H9 (cell line): ENCODE results near the gene ABCD1. TPM values are rescaled to one million over a fixed set of nuclear protein-coding genes. Genes with fewer than 3 reads are reported as not detected.
A peak's percentile ranks its signal among the peaks of the same experiment; 100 is the strongest.

ENCODE experiments used
- DNase-seq: peaks from one replicate; pipeline ENCODE4 v3.0.0-alpha.2; 2017
- H2AFZ ChIP-seq: one replicate; pipeline ENCODE4 v1.6.1; 2013; ENCODE audit warnings: mild to moderate bottlenecking, low read length, control low read depth, moderate library complexity
- H2AK5ac ChIP-seq: 2 replicates; pipeline ENCODE4 v1.6.1; 2013; ENCODE audit warnings: low read length, control low read depth, mixed read lengths; ENCODE audit not compliant: insufficient read length
- H2BK120ac ChIP-seq: one replicate; pipeline ENCODE4 v1.6.1; 2013; ENCODE audit warnings: low read depth, mild to moderate bottlenecking, low read length, control low read depth, inconsistent platforms; ENCODE audit not compliant: poor library complexity, severe bottlenecking
- H2BK12ac ChIP-seq: 2 replicates; pipeline ENCODE4 v1.6.1; 2013; ENCODE audit warnings: low read length, control low read depth, mixed read lengths, low read depth; ENCODE audit not compliant: insufficient read length
- H2BK15ac ChIP-seq: 2 replicates; pipeline ENCODE4 v1.6.1; 2013; ENCODE audit warnings: low read depth, low read length, control low read depth
- H2BK20ac ChIP-seq: one replicate; pipeline ENCODE4 v1.6.1; 2013; ENCODE audit warnings: low read depth, mild to moderate bottlenecking, low read length, control low read depth, inconsistent platforms; ENCODE audit not compliant: poor library complexity, severe bottlenecking
- H2BK5ac ChIP-seq: 2 replicates; pipeline ENCODE4 v1.6.1; 2013; ENCODE audit warnings: low read length, control low read depth, mixed read lengths; ENCODE audit not compliant: insufficient read length
- H3K14ac ChIP-seq: 2 replicates; pipeline ENCODE4 v1.6.1; 2013; ENCODE audit warnings: low read length, control low read depth; ENCODE audit not compliant: insufficient read depth
- H3K18ac ChIP-seq: 2 replicates; pipeline ENCODE4 v1.6.1; 2013; ENCODE audit warnings: low read depth, mild to moderate bottlenecking, mixed read lengths, low read length, control low read depth; ENCODE audit not compliant: insufficient read length
- H3K23ac ChIP-seq: 2 replicates; pipeline ENCODE4 v1.6.1; 2013; ENCODE audit warnings: low read length, control low read depth, mixed read lengths, low read depth; ENCODE audit not compliant: insufficient read length
- H3K23me2 ChIP-seq: 2 replicates; pipeline ENCODE4 v1.6.1; 2013; ENCODE audit warnings: low read depth, mild to moderate bottlenecking, mixed read lengths, low read length, control low read depth; ENCODE audit not compliant: insufficient read length, poor library complexity, severe bottlenecking
- H3K27ac ChIP-seq: 2 replicates; pipeline ENCODE4 v1.5.1; 2013; ENCODE audit warnings: low read length, control low read depth, mixed read lengths, low read depth; ENCODE audit not compliant: insufficient read length
- H3K27me3 ChIP-seq: 2 replicates; pipeline ENCODE4 v1.6.1; 2013; ENCODE audit warnings: low read length, control low read depth, inconsistent platforms; ENCODE audit not compliant: insufficient read depth
- H3K4ac ChIP-seq: 2 replicates; pipeline ENCODE4 v1.6.1; 2013; ENCODE audit warnings: low read depth, mild to moderate bottlenecking, control low read depth, inconsistent platforms, low read length, moderate library complexity
- H3K4me1 ChIP-seq: 2 replicates; pipeline ENCODE4 v1.6.1; 2013; ENCODE audit warnings: low read length, control low read depth, inconsistent platforms; ENCODE audit not compliant: insufficient read depth
- H3K4me2 ChIP-seq: 2 replicates; pipeline ENCODE4 v1.6.1; 2013; ENCODE audit warnings: low read length, control low read depth, mixed read lengths; ENCODE audit not compliant: insufficient read length, insufficient read depth
- H3K56ac ChIP-seq: 2 replicates; pipeline ENCODE4 v1.6.1; 2013; ENCODE audit warnings: low read depth, mild to moderate bottlenecking, mixed read lengths, low read length, control low read depth; ENCODE audit not compliant: insufficient read length
- H3K79me1 ChIP-seq: 2 replicates; pipeline ENCODE4 v1.6.1; 2013; ENCODE audit warnings: low read depth, mild to moderate bottlenecking, moderate library complexity, low read length, control low read depth, inconsistent platforms; ENCODE audit not compliant: insufficient read depth, poor library complexity, severe bottlenecking
- H3K79me2 ChIP-seq: 2 replicates; pipeline ENCODE4 v1.6.1; 2013; ENCODE audit warnings: low read length, control low read depth, inconsistent platforms; ENCODE audit not compliant: insufficient read depth
- H3K9ac ChIP-seq: 2 replicates; pipeline ENCODE4 v1.6.1; 2013; ENCODE audit warnings: low read length, control low read depth, mixed read lengths; ENCODE audit not compliant: insufficient read length; ENCODE audit errors: extremely low read depth
- H3K9me3 ChIP-seq: one replicate; pipeline ENCODE4 v1.6.1; 2013; ENCODE audit warnings: low read depth, low read length, inconsistent platforms; ENCODE audit not compliant: control insufficient read depth
- H3T11ph ChIP-seq: one replicate; pipeline ENCODE4 v1.6.1; 2013; ENCODE audit warnings: mild to moderate bottlenecking, low read length, control low read depth, inconsistent platforms
- H4K20me1 ChIP-seq: one replicate; pipeline ENCODE4 v1.6.1; 2013; ENCODE audit not compliant: control insufficient read depth, insufficient read length, insufficient read depth
- H4K5ac ChIP-seq: 2 replicates; pipeline ENCODE4 v1.6.1; 2013; ENCODE audit warnings: low read depth, mild to moderate bottlenecking, mixed read lengths, low read length, control low read depth; ENCODE audit not compliant: insufficient read length
- H4K8ac ChIP-seq: replicated peaks from 2 replicates; pipeline ENCODE4 v1.6.1; 2013; ENCODE audit warnings: low read length, control low read depth, mixed read lengths, low read depth; ENCODE audit not compliant: insufficient read length
- H4K91ac ChIP-seq: 2 replicates; pipeline ENCODE4 v1.6.1; 2013; ENCODE audit warnings: low read depth, mild to moderate bottlenecking, moderate library complexity, mixed read lengths, low read length, control low read depth; ENCODE audit not compliant: insufficient read length
- H3K27ac Mint-ChIP-seq, 3 experiments: 2 replicates in 2 of 3; 3 replicates in 1 of 3; pipeline ENCODE4 v1.8.0; 2020 to 2021; ENCODE audit warnings: mixed read lengths in 3 of 3, mild to moderate bottlenecking in 1 of 3, moderate library complexity in 1 of 3
- H3K27me3 Mint-ChIP-seq: 2 replicates; pipeline ENCODE4 v1.8.0; 2021; ENCODE audit warnings: low read depth, mild to moderate bottlenecking, moderate library complexity, mixed read lengths
- H3K36me3 Mint-ChIP-seq, 3 experiments: 2 replicates in 2 of 3; 3 replicates in 1 of 3; pipeline ENCODE4 v1.8.0; 2020 to 2021; ENCODE audit warnings: low read depth in 3 of 3, mixed read lengths in 3 of 3; ENCODE audit not compliant: insufficient read depth in 1 of 3
- H3K4me1 Mint-ChIP-seq, 2 experiments: 2 replicates each; pipeline ENCODE4 v1.8.0; 2020; ENCODE audit warnings: mixed read lengths in 2 of 2
- H3K4me3 Mint-ChIP-seq, 2 experiments: 2 replicates in 1 of 2; 3 replicates in 1 of 2; pipeline ENCODE4 v1.8.0; 2020 to 2021; ENCODE audit warnings: mild to moderate bottlenecking in 2 of 2, mixed read lengths in 2 of 2, moderate library complexity in 1 of 2
- H3K9me3 Mint-ChIP-seq, 2 experiments: 2 replicates in 1 of 2; 3 replicates in 1 of 2; pipeline ENCODE4 v1.8.0; 2020; ENCODE audit warnings: mild to moderate bottlenecking in 2 of 2, mixed read lengths in 2 of 2, moderate library complexity in 1 of 2
- WGBS: extraction: QIAGEN DNeasy Blood & Tissue Kit; methylation state at CpG from one replicate; pipeline ENCODE4 v1.1.7; 2013; ENCODE audit warnings: missing lambda C conversion rate, low lambda C conversion rate, mixed read lengths; ENCODE audit not compliant: insufficient read length; ENCODE audit errors: extremely low coverage; 5-methylcytosine and 5-hydroxymethylcytosine counted together
- total RNA-seq: library from RNA; stranded (reverse); gene quantifications from 2 replicates; pipeline ENCODE4 v1.2.1, GENCODE V29; 2021
- TF ChIP-seq, protein P1 (sequence below): fragments of 200-600 bp; sonication (generic); conservative IDR thresholded peaks from 3 replicates; pipeline ENCODE4 v1.8.0; 2021; ENCODE audit warnings: antibody characterized with exemption, mild to moderate bottlenecking

Gene ABCD1
- total RNA-seq, 1 experiment from 2014 or later = 11.1 TPM

- Mint-ChIP-seq H3K36me3 (peaks cover 14 to 29% (median 21%) of the 10 kb centered on the region in 3 experiments), H3K9me3 (peaks cover 49 to 52% of the 10 kb centered on the region in 2 experiments), H3K4me3 (peak overlapping the region in 1 of 2 experiments; percentile 24; a peak in 2 of 5 replicates), H3K4me1 (peaks cover 17 to 22% of the 10 kb centered on the region in 2 experiments), H3K27me3 (peaks cover 2% of the 10 kb centered on the region; the same call in 1 of the 2 replicates), H3K27ac (peak overlapping the region in 1 of 3 experiments; percentile 49; a peak in 2 of 7 replicates)
- Histone ChIP-seq H2BK5ac (no peak overlapping the region), H4K8ac (no peak overlapping the region), H2BK120ac (no peak overlapping the region), H3K4ac (no peak overlapping the region), H3K14ac (no peak overlapping the region), H4K20me1 (peaks cover 2% of the 10 kb centered on the region), H4K91ac (no peak overlapping the region), H3K4me2 (no peak overlapping the region), H3K27me3 (no peaks in the 10 kb centered on the region), H3K23ac (no peak overlapping the region), H3K18ac (no peak overlapping the region), H3K79me2 (no peaks in the 10 kb centered on the region; the same call in 1 of the 2 replicates), H3K27ac (no peak overlapping the region), H3K79me1 (no peaks in the 10 kb centered on the region), H2BK12ac (no peak overlapping the region), H3K9ac (no peak overlapping the region), H2AFZ (no peak overlapping the region), H3K9me3 (peaks cover 6% of the 10 kb centered on the region), H2BK20ac (no peak overlapping the region), H3K4me1 (no peaks in the 10 kb centered on the region), H2AK5ac (no peak overlapping the region), H3T11ph (no peak overlapping the region), H4K5ac (no peak overlapping the region), H3K56ac (no peak overlapping the region), H3K23me2 (no peaks in the 10 kb centered on the region), H2BK15ac (no peak overlapping the region)
- TF ChIP-seq, protein P1, sequence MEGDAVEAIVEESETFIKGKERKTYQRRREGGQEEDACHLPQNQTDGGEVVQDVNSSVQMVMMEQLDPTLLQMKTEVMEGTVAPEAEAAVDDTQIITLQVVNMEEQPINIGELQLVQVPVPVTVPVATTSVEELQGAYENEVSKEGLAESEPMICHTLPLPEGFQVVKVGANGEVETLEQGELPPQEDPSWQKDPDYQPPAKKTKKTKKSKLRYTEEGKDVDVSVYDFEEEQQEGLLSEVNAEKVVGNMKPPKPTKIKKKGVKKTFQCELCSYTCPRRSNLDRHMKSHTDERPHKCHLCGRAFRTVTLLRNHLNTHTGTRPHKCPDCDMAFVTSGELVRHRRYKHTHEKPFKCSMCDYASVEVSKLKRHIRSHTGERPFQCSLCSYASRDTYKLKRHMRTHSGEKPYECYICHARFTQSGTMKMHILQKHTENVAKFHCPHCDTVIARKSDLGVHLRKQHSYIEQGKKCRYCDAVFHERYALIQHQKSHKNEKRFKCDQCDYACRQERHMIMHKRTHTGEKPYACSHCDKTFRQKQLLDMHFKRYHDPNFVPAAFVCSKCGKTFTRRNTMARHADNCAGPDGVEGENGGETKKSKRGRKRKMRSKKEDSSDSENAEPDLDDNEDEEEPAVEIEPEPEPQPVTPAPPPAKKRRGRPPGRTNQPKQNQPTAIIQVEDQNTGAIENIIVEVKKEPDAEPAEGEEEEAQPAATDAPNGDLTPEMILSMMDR = no peak
- DNase-seq = peak; percentile 59
- WGBS = no CpG with 5 or more reads among the region's 21 CpGs
These were observed 40.0 kb upstream of the ABCD1 start for GRCh38 chrX:153684467-153685155.
